NCI-H1436 treated with DMSO at 0.1 percent for 48 hours (cell line): ENCODE data around the gene JMJD4.
"Not testable (repeated sequence)": the region's sequence is repeated elsewhere in the genome, so short reads cannot be mapped to it uniquely, and the experiment has no call there.

Source experiments
- DNase-seq: peaks from one replicate; lab custom pipeline; 2025; lab: John Stamatoyannopoulos, UW

JMJD4 gene

DNA sequence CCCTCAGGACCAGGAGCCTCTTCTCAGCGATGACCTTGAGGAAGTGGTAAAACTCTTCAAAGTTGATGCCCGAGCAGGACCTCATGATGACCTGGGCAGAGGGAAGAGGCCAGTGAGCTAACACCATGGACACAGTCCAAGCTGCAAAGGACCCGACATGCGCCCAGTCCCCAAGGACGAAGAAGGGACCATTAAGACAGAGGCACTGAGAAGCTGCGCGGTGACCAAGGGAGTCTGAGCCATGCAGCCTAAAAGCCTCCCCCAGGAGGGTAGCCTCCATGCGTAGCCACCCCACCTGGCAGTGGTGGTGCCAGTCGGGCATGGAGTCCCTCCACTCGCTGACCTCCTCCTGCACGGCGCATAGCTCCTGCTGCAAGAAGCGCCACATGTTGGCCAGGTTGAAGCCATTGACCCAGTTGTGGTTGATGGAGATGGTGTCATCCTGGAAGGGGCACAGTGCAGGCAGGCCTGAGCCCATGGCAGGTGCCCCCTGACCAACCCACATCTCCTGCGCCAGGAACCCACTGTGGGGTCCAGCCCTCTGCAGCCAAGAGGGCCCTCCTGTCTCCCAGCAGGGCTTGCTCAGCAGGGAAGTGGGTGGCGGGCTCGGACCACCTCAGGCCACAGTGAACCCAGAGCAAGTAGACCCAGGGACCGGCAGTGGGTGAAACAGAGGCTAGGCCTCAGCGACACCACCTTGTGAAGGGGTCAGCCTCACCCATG lies 2.4 kb downstream of the JMJD4 start:
- DNase-seq, result no peak

DNA sequence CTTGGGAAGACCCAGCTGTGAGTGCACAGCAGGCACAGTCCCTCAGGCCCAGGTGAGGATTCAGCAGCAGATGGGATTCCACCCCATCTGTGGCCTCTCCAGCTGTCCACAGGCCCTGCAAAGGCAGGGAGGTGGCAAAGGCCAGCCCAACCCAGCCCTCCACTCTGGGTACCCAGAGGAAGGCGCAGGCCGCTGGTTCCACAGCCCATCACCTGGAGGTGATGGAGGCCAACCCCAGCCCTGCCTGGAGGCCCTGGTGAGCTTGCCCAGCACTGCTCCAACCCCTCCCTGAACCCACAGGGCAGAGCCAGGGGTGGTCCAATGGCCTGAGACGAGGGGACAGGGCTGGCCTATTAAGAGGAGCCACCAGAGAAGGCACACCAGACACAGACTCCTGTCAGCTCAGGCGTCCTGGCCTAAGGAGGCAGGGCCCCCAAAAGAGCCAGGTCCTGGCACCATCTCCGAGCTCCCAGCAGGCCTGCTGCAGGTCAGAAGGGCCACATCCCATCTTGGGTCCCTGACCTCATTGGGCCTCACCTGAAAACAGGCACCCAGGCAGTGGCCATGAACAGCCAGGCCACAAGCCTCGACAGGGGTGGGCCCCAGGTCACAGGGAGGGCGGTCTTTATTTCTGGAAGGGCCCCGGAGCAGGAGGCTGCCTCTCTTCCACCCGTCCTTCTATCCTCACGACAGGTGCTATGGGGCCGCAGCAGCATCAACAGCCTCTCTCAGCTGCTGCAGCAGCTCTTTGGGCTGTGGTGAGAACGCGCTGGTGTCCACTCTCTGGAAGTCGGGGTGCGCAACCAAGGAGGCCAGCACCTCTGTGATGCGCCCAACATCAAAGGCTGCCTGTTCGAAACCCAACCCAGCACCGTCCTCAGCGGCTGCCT lies 3.2 kb downstream of the JMJD4 start:
- DNase-seq, result no peak

DNA sequence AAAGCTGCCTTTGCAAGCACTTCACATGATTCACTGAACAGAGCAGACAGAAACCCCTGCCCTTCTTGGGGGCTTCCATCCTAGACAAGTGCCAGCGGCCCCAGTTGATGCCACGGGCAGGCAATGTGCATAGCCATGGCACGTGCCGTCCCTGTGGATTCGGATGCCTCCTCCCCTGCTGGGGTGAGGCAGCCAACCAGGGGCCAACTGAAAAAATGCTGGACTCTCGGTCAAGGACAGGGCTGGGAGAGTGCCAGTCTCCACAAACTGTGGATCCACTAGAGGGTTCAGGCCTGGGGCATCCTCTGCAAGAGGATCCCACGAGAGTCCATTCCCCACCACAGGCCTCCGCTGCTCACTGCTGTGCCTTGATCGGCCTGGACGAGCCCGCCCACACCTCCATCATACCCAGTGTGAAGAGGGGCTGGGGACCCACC lies 3.8 kb downstream of the JMJD4 start:
- no peak for DNase-seq

DNA sequence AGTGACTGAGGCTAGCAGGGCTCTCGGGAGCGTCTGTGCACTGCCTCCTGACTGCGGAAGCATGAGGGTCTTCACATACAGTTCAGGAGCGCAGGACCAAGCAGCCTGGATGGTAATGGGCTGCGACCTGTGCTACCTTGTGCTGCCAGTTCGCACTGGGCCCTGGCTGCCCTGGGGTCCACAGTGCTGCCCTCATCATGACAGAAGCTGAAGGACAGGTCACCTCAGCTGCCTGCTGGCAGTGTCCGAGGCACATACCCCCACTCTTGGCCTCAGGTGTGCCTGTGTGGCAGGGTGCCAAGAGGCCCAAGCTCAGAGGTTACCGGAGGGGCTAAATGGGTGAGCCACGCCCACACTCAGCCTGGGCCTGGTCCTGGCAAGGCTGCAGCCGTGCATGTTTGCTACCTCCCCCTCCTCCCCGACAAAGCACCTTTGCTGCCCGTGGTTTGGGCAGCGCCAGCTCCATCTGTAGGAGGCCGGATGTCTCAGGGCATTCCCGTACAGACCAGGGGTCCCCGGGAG lies 4.4 kb downstream of the JMJD4 start:
- DNase-seq, result no peak

DNA sequence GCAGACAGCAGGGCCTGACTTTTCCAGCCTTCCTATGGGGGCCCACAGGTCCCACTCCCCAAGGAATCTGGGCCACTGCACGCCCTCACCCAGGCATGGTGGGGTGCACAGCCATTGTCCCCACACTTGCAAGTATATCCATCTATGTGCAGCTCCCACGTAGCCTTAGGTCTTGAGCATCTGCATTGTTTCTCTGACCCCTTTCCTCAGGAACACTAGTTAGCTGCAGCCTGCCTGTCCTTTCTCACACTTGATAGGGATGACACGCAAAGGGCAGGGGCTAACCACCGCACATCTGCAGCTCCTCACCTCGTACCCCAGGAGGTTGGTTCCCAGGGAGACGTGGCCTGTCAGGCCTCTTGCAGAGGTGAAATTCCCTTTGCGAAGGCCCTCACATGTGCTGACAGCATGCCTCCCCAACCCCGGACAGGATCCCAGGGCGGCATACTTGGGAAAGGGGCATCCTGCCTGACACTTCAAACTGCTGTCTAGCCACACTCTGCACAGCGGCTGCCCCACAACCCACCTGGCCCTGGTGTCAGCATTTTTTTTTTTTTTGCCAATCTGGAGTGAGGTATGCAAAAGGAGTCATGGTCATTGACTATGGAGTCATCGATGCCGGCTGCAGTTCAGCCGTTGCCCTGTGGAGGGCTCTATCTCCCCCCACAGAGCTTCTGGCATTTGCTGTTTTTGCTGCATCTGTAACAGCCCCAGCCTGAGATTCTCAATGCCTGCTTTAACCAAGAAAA lies 5.0 kb downstream of the JMJD4 start:
- DNase-seq, result no peak

DNA sequence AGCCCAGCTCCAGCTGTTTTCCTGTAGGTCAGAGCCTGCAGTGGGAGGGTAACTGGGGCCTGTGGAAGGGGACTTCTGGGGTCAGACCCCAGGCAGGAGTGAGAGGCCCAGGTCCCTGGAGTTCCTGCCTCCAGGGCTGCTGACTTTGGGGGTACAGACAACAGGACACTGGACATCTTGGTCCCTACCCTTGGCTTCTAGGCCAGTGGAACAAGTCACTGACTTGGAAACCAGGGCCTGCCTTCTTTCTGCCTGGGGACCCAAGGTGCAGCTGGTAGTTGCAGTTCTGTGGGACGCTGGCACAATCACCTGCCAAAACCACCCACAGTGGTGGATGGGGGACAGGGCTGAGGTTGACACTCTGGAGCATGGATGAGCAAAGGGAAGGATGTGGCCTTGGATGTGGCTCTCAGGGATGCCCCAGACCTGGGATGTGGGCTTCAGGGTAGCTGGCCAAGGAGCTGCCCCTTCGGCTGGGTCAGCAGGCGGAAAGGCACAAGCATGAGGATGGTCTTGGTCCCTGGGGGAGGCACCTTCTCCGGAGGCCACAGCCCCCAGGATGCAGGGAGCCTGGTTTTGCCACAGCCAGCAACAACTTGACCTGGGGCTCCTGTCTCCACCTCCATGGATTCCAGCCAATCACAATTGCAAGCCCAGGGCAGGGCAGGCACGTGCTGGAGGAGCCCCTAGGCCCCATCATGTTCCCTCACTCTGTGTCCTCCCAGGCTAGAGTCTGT lies 5.8 kb downstream of the JMJD4 start:
- no peak for DNase-seq

DNA sequence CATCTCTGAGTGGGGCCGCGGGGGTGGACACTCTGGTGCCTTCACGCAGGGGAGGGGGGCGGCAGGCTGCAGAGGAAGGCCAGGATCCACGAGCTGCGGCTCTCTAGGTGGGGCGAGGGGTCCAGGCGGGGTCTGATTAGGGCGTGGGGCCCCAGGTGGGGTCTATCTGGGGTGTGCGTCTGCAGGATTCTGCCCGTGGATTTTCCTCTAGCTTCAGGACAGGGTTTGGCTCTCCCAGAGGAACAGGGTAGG lies 6.3 kb downstream of the JMJD4 start:
- DNase-seq, result no peak

DNA sequence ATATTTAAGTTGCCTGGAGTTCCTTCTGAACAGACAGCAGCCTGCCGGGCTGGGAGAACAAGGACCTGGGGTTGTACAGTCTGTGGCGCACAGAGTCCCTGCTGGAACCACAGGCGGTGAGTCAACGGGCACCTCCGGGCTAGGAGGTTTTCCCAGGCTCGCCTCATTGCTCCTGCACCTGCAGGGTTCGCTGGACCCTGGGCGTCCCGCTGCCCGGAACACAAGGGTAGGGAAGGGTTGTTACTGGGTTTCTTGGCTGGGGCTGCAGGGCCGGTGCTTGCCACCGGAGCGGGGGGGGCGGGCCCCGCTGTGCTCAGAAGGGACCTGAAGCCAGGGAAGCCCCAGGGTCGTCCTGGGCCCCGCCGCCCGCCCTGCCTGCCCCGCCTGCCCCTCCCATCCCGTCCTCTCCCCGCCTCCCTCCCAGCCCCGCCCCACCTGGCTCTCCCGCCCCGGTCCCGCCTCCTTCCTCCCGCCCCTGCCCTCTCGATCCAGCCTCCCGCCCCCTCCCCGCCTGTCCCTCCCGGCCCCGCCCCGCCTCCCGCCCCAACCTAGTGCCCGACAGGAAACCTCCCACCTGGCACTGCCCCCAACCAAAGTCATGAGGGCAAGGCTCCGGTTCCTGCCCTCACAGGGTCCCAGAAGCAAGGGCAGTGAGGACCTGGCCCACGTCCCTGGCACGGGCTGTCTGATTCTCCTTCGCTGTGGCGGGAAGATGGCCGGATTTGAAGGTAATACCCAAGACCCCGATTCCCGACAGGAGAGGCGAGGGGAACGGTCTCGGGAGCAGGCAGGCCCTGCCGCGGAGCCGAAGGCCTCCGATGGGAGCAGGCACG lies 6.8 kb downstream of the JMJD4 start:
- DNase-seq, result no peak

DNA sequence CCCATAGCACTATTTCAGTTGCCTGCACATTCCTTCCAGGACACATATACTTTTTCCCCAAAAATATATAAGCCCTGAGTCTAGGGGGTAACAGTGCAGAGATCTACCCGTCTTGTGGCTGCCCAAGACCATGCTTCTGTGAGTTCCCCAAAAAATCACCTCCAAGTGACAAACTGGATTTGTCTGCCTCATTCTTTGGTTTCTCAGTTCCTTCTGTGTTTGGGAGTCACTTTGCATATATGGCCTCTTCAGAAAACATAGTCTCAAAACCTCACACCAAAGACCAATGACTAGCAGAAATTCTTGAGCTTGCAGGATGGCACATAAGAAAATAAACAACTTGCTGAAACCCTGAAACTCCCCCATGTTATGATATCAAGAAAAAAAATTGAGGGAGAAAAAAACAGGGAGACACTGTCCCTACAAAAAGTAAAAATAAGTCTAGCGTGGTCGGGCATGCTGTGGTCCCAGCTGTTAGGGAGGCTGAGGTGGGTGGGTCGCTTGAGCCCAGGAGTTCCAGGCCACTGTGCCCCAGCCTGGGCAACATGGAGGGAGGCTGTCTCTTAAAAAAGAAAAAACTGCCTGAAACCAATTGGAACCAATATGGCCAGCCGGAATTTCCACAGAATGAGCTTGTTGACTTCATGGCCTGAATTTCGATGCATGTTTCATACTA lies 8.0 kb downstream of the JMJD4 start:
- no peak for DNase-seq

DNA sequence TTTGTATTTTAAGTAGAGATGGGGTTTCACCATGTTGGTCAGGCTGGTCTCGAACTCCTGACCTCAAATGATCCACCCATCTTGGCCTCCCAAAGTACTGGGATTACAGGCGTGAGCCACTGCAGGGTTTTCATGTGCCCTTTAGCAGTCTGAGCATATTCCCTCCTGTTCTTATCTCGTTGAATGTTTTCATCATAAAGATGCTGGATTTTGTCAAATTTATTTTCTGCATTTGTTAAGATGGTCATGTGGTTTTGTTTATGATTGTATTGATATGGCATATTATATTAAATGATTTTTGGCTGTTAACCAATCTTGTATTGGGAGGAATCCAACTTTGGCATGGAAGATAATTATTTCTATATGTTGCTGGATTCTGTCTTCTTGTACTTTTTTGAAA lies 8.8 kb downstream of the JMJD4 start:
- no peak for DNase-seq

DNA sequence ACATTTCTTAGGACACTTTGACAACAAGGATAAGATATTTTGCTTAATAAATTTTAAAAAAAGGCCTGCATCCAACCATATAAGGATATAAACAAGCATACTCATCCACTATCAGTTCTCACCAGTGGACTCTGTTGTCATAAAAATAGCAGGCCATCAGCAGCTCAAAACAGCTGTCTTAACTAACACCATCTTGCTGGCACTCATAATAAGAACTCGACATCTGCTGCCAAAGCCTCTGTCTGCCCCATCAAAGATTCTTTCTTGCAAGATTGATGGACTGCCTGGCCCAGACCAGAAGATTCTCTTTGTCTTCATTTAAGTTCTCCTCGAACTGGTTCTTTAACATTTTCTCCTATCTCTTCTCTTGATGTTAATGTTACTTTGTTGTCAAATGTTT lies 10.1 kb downstream of the JMJD4 start:
- DNase-seq, result no peak

DNA sequence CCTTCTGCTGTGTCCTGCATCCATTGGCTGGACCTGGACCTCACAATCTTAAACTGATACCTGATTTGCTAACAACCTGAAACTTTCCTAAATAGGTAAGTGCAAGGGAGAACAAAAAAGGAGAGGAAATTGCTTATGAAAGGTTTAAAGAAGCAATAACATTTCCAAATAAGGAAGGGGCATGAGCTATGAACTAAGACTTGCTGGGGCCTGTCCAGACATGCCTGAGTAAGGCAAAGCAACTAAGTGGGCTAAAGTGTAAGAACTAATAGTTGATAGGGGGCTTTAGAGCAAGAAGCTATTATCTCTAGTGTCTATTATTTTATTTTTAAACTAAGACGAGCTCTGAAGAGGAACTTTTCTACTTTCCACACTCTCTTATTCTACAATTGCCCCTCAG lies 11.6 kb downstream of the JMJD4 start:
- DNase-seq, result no peak

DNA sequence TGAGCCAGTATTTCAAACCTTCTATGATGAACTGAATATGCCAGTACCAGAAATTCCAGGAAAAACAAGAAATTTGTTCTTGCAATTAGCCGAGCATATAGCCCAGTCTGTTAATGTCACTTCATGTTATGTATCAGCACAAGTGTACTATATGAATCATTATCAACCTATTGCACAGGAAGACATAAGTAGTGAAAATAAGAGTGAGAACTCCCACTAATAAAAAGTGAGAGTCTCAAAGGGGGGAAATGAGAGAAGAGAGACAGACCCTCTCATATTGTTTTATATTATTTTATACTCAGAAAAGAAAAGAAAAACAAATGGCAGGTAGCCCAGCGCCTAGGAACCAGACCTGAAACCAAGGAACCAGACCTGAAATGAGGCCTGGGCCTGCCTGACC lies 16.2 kb downstream of the JMJD4 start:
- no peak for DNase-seq

DNA sequence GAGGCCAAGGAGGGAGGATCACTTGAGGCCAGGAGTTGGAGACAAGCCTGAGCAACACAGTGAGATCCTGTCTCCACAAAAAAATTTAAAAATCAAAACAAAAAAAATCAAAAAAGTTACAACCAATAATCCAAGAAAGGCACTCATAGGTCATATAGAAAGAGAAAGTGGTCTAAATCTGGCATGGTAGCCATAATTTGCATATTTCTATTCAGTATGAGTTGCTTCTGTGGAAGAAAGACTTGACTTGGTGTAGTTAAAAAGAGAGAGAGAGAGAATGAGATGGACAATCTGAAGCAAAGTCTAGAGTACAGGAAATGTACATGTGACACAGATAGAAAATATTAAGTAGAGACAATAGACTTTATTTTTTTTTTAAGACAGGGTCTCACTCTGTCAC lies 22.5 kb downstream of the JMJD4 start:
- no peak for DNase-seq

DNA sequence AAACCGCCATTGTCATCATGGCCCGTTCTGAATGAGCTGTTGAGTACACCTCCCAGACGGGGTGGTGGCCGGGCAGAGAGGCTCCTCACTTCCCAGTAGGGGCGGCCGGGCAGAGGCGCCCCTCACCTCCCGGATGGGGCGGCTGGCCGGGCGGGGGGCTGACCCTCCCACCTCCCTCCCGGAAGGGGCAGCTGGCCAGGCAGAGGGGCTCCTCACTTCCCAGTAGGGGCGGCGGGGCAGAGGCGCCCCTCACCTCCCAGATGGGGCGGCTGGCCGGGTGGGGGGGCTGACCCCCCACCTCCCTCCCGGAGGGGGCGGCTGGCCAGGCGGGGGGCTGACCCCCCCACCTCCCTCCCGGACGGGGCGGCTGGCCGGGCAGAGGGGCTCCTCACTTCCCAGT lies 24.6 kb downstream of the JMJD4 start:
- not testable (repeated sequence) for DNase-seq

DNA sequence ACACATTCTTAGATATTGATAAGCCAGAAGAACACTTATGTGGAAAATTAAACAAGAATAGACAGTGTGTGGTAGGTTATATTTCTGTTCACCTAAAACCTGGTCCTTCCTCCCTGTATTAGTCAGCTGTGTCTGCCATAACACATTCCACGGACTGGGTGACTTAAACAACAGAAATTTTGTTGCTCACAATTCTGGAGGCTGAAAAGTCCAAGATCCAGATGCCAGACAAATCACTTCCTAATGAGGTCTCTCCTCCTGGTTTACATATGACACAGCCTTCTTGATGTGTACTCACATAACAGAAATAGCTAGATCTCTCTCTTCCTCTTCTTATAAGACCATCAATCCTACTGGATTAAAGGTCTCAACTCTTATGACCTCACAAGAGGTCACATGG lies 25.7 kb downstream of the JMJD4 start:
- no peak for DNase-seq

DNA sequence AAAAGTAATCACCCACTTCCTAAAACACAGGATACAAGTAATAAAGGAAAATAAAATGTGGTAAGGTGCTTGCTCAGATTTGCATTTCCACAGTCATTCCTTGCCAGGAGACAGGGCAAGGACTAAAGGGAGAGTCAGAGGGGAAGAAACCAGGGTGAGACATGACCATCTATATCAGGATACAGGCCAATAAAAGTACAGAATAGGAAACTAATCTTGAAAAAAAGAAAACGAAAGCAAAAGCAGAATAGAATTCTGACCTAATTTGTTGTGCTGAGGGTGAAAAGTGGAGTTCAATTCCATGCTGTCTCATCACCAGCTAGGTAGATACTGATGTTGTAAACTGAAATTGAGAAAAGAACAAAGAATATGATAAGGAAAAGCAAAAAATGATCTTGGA lies 27.3 kb downstream of the JMJD4 start:
- DNase-seq, result no peak

DNA sequence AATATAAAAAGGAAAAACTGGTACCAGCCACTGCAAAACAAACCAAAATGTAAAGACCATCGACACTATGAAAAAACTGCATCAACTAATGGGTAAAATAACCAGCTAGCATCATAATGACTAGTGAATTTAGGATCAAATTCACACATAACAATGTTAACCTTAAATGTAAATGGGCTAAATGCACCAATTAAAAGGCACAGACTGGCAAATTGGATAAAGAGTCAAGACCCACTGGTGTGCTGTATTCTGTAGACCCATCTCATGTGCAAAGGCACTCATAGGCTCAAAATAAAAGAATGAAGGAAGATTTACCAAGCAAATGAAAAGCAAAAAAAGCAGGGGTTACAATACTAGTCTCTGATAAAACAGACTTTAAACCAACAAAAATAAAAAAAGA lies 33.5 kb downstream of the JMJD4 start:
- DNase-seq, result not testable (repeated sequence)

DNA sequence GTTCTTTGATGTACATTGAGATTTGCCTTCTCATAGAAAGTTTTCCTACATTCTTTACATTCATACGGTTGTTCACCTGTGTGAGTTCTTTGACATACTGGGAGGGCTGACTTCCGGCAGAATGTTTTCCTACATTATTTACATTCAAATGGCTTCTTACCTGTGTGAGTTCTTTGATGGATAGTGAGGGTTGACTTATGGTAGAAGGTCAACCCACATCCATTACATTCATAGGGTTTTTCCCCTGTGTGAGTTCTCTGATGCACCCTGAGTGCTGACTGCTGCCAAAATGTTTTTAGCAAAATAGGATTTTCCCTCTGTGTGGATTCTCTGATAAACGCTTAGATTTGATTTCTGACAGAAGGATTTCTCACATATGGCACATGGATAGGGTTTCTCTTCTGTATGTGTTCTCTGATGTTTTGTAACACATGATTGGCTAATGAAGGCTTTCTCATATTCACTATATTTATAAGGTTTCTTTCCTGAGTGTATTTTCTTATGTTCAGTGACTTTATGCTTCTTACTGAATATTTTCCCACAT lies 37.7 kb downstream of the JMJD4 start:
- DNase-seq, result no peak

DNA sequence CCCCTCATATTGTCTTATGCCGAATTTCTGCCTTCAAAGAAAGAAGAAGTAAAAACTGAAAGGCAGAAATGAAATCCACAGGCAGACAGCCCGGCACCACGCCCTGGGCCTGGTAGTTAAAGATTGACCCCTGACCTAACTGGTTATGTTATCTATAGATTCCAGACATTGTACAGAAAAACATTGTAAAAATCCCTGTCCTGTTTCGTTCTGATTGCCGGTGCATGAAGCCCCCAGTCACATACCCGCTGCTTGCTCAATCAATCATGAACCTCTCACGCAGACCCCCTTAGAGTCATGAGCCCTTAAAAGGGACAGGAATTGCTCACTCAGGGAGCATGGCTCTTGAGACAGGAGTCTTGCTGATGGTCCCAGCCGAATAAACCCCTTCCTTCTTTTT lies 49.3 kb downstream of the JMJD4 start:
- no peak for DNase-seq
